ENCODE results near the gene PEPD.

Gene PEPD

GRCh38 chr19:33471111-33471996 is 50.2 kb downstream of the PEPD start:
- no peak for DNase-seq

GRCh38 chr19:33470686-33471085 is 50.9 kb downstream of the PEPD start:
- DNase-seq, result no peak

GRCh38 chr19:33470040-33470330 is 51.6 kb downstream of the PEPD start:
- DNase-seq, result no peak

GRCh38 chr19:33469171-33470039 is 52.2 kb downstream of the PEPD start:
- no peak for DNase-seq

- DNase-seq, result no peak
Measured at GRCh38 chr19:33468361-33469170, 53.0 kb downstream of the PEPD start.

- no peak for DNase-seq
Measured at GRCh38 chr19:33467851-33468250, 53.7 kb downstream of the PEPD start.

GRCh38 chr19:33465834-33466233 is 55.8 kb downstream of the PEPD start:
- no peak for DNase-seq

GRCh38 chr19:33465371-33465770 is 56.2 kb downstream of the PEPD start:
- no peak for DNase-seq

GRCh38 chr19:33464733-33465115 is 56.9 kb downstream of the PEPD start:
- no peak for DNase-seq

GRCh38 chr19:33464010-33464732 is 57.4 kb downstream of the PEPD start:
- no peak for DNase-seq

GRCh38 chr19:33463199-33463598 is 58.4 kb downstream of the PEPD start:
- DNase-seq, result no peak

GRCh38 chr19:33462112-33462791 is 59.3 kb downstream of the PEPD start:
- DNase-seq, result no peak

GRCh38 chr19:33461256-33462111 is 60.1 kb downstream of the PEPD start:
- no peak for DNase-seq

GRCh38 chr19:33460221-33460908 is 61.2 kb downstream of the PEPD start:
- DNase-seq, result no peak

GRCh38 chr19:33459222-33460090 is 62.1 kb downstream of the PEPD start:
- DNase-seq, result no peak

GRCh38 chr19:33458807-33459206 is 62.8 kb downstream of the PEPD start:
- no peak for DNase-seq

- DNase-seq, result no peak
Measured at GRCh38 chr19:33458171-33458633, 63.4 kb downstream of the PEPD start.

GRCh38 chr19:33456845-33457220 is 64.8 kb downstream of the PEPD start:
- DNase-seq, result no peak

Data from SHP77 (cell line).